Measurements from ENCODE around the gene PDLIM5. TPM values are rescaled to one million over a fixed set of nuclear protein-coding genes. Genes with fewer than 3 reads are reported as not detected.
"Not testable (repeated sequence)": the region's sequence is repeated elsewhere in the genome, so short reads cannot be mapped to it uniquely, and the experiment has no call there.

The PDLIM5 gene
- total RNA-seq, 1 donor from 2014 or later: 71.0 TPM

DNA sequence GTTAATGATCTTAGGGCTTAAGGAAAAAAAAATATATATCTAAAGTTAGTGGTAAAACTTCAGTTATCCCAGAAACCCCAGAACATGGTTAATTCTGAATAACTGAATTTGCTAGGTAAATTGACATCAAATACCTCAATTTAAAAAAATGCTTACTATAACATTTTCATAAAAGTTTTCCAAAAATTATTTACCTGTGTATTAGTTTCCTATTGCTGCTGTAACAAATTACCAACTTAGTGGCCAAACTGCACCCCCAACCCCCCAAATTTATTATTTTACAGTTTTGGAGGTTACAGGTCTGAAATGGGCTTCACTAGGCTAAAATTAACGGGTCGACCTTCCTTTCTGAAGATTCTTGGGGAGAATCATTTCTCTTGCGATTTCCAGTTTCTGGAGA, 95.2 kb downstream of the PDLIM5 start:
- TF ChIP-seq, protein P1, sequence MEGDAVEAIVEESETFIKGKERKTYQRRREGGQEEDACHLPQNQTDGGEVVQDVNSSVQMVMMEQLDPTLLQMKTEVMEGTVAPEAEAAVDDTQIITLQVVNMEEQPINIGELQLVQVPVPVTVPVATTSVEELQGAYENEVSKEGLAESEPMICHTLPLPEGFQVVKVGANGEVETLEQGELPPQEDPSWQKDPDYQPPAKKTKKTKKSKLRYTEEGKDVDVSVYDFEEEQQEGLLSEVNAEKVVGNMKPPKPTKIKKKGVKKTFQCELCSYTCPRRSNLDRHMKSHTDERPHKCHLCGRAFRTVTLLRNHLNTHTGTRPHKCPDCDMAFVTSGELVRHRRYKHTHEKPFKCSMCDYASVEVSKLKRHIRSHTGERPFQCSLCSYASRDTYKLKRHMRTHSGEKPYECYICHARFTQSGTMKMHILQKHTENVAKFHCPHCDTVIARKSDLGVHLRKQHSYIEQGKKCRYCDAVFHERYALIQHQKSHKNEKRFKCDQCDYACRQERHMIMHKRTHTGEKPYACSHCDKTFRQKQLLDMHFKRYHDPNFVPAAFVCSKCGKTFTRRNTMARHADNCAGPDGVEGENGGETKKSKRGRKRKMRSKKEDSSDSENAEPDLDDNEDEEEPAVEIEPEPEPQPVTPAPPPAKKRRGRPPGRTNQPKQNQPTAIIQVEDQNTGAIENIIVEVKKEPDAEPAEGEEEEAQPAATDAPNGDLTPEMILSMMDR (conservative IDR thresholded peaks at IDR 0.05): no peak
- DNase-seq (ENCODE audit: low read depth, low spot score): no peak
- Mint-ChIP-seq H3K36me3 (ENCODE audit: low read depth) (peaks cover 9% of the 10 kb centered on the region), H3K27ac (ENCODE audit: unreplicated experiment) (no peak overlapping the region), H3K27me3 (ENCODE audit: low read depth) (no peaks in the 10 kb centered on the region), H3K4me1 (peaks cover 12% of the 10 kb centered on the region), H3K9me3 (peaks cover 6% of the 10 kb centered on the region), H3K4me3 (no peak overlapping the region)

DNA sequence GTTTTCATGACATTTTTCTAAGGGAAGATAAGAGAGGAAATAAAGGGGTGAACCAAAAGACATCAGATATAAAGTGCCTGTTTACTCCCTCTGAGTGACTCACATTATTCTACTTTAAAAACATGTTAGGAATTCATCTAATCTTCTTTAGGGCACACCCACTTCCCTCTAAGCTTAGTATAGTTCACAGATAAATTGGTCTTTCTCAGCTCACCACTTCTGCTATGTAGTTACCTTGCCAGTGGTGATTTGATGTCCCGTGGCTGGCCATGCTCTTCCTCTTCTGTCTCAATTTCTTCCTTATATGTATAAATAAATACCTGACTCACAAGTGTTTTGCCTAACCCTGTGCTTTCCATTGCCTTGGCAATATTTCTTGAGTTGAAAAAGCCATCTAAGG, 96.8 kb downstream of the PDLIM5 start:
- peaks cover 5% of the 10 kb centered on the region for H3K36me3 Mint-ChIP-seq (ENCODE audit: low read depth)
- H3K4me1 Mint-ChIP-seq: peaks cover 12% of the 10 kb centered on the region
- no peak for DNase-seq (ENCODE audit: low read depth, low spot score)
- no peak overlapping the region for H3K4me3 Mint-ChIP-seq
- no peak overlapping the region for H3K27ac Mint-ChIP-seq (ENCODE audit: unreplicated experiment)
- no peaks in the 10 kb centered on the region for H3K27me3 Mint-ChIP-seq (ENCODE audit: low read depth)
- TF ChIP-seq, protein P1 (conservative IDR thresholded peaks at IDR 0.05): no peak
- H3K9me3 Mint-ChIP-seq: peaks cover 3% of the 10 kb centered on the region

DNA sequence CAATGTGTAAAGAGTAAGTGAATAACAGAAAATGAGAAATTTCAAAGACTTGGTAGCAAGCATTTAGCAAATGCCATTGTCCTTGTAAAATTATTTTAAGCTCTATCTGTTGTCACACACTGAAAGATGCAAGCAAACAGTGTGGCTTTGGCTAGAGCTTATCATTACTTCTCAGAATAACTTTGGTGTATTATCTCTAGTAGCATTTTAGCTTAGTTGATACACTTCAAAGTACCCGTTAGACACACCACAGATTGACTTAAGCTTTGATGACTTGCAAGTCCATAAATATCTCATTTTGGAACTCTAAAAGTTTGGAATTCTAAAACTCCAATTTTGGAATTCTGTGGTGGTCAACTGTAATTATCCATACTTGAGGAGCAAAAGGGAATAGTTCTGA, 98.6 kb downstream of the PDLIM5 start:
- TF ChIP-seq, protein P1 (conservative IDR thresholded peaks at IDR 0.05): no peak
- H3K4me3 Mint-ChIP-seq: no peak overlapping the region
- H3K27ac Mint-ChIP-seq (ENCODE audit: unreplicated experiment): no peak overlapping the region
- peaks cover 5% of the 10 kb centered on the region for H3K36me3 Mint-ChIP-seq (ENCODE audit: low read depth)
- H3K4me1 Mint-ChIP-seq: peaks cover 8% of the 10 kb centered on the region
- no peaks in the 10 kb centered on the region for H3K27me3 Mint-ChIP-seq (ENCODE audit: low read depth)
- peaks cover 3% of the 10 kb centered on the region for H3K9me3 Mint-ChIP-seq
- DNase-seq (ENCODE audit: low read depth, low spot score): no peak

DNA sequence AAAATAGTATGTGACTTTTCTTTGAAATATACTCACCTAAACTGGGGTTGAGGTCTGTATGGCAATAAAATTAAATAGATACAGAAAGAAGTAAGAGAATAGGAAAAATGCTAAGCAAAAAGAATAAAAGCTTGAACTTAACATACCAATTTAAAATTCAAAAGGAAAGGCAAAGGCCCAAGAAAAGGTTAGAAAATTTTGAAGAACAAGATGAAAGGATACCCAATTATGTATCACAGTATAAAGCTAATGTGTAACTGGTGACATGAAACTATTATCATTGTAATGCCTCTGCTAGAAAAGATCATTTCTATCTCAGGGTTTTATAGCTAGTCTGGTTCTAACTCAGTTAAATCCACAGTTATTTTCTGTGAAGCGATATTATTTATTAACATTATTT, 99.1 kb downstream of the PDLIM5 start:
- Mint-ChIP-seq H3K27me3 (ENCODE audit: low read depth) (no peaks in the 10 kb centered on the region), H3K9me3 (peaks cover 3% of the 10 kb centered on the region), H3K4me3 (no peak overlapping the region), H3K27ac (ENCODE audit: unreplicated experiment) (no peak overlapping the region), H3K4me1 (peaks cover 4% of the 10 kb centered on the region), H3K36me3 (ENCODE audit: low read depth) (peaks cover 9% of the 10 kb centered on the region)
- DNase-seq (ENCODE audit: low read depth, low spot score): no peak
- TF ChIP-seq, protein P1 (conservative IDR thresholded peaks at IDR 0.05): no peak

DNA sequence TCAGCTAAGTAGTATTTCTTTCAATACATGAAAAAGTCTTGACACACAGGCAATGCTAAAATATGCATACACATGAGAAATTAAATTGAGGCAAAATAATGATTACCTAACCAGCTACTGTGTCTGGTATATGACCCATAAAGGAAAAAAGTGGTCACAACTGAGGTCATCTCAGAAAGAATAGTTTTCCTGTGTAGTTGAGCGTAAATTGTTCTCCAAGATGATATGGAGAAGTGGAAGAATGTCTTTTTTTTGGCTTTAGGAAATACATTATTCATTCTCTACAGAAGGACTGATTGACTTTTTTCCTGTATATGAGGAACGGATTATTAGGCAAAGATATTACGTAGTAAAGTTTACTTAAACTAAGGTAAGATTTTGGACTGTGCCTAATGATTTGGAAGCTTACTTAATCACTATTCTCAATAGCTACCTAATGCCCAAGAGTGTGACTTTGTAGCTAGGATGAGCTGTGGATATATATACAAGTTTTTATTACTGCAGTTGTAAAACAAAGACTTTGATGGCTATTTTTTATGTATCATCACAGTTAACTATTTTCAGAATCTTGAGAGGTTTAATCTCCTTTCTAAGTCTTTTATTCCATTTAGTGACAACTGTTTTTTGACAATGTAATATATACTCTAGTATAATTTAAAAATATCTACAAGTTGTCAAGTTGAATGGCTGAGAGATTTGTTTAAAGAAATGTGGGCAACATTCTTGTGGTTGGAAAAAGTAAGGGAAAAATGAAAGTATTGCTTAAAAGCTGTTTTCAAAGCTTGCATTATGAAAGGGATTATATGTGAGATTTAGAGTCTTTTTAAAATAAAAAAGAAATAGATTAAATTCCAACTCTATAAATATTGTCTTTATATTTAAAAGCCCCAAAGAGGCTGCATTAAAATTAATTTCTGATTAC, 100.2 kb downstream of the PDLIM5 start:
- Mint-ChIP-seq H3K27ac (ENCODE audit: unreplicated experiment) (no peak overlapping the region), H3K36me3 (ENCODE audit: low read depth) (peaks cover 9% of the 10 kb centered on the region), H3K4me1 (peaks cover 4% of the 10 kb centered on the region), H3K9me3 (peaks cover 3% of the 10 kb centered on the region), H3K4me3 (no peak overlapping the region), H3K27me3 (ENCODE audit: low read depth) (no peaks in the 10 kb centered on the region)
- no peak for DNase-seq (ENCODE audit: low read depth, low spot score)
- TF ChIP-seq, protein P1 (conservative IDR thresholded peaks at IDR 0.05): no peak

DNA sequence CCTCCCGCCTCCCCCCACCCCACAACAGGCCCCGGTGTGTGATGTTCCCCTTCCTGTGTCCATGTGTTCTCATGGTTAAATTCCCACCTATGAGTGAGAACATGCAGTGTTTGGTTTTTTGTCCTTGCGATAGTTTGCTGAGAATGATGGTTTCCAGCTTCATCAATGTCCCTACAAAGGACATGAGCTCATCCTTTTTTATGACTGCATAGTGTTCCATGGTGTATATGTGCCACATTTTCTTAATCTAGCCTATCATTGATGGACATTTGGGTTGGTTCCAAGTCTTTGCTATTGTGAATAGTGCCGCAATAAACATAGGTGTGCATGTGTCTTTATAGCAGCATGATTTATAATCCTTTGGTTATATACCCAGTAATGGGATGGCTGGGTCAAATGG, 104.3 kb downstream of the PDLIM5 start:
- H3K36me3 Mint-ChIP-seq (ENCODE audit: low read depth): peaks cover 13% of the 10 kb centered on the region
- not testable (repeated sequence) for H3K27ac Mint-ChIP-seq (ENCODE audit: unreplicated experiment); DNase-seq (ENCODE audit: low read depth, low spot score); H3K9me3 Mint-ChIP-seq; H3K4me1 Mint-ChIP-seq; H3K27me3 Mint-ChIP-seq (ENCODE audit: low read depth); H3K4me3 Mint-ChIP-seq

DNA sequence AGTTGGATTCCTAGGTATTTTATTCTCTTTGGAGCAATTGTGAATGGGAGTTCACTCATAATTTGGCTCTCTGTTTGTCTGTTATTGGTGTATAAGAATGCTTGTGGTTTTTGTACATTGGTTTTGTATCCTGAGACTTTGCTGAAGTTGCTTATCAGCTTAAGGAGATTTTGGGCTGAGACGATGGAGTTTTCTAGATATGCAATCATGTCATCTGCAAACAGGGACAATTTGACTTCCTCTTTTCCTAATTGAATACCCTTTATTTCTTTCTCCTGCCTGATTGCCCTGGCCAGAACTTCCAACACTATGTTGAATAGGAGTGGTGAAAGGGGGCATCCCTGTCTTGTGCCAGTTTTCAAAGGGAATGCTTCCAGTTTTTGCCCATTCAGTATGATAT, 105.9 kb downstream of the PDLIM5 start:
- not testable (repeated sequence) for H3K9me3 Mint-ChIP-seq; H3K4me3 Mint-ChIP-seq; H3K27ac Mint-ChIP-seq (ENCODE audit: unreplicated experiment); H3K4me1 Mint-ChIP-seq; H3K27me3 Mint-ChIP-seq (ENCODE audit: low read depth); DNase-seq (ENCODE audit: low read depth, low spot score)
- peaks cover 13% of the 10 kb centered on the region for H3K36me3 Mint-ChIP-seq (ENCODE audit: low read depth)

Data from neural crest cell (in vitro differentiated cells).